HepG2 (cell line): ENCODE results near the gene ATN1. TPM values are rescaled to one million over a fixed set of nuclear protein-coding genes. Genes with fewer than 3 reads are reported as not detected.

ENCODE experiments used
- EZH2 ChIP-seq: conservative IDR thresholded peaks from 2 replicates; pipeline ENCODE4 v1.6.1; 2012; ENCODE audit warnings: mild to moderate bottlenecking, low read depth, low read length, moderate library complexity
- KMT2B ChIP-seq: IDR thresholded peaks from 2 replicates; pipeline ENCODE4 v1.6.1; 2016; ENCODE audit warnings: missing genetic modification reagents, missing compliant biosample characterization
- MED1 ChIP-seq: sonication (generic); formaldehyde crosslinking; IDR thresholded peaks from 2 replicates; pipeline ENCODE4 v1.4.0; 2020; ENCODE audit warnings: missing genetic modification reagents
- WIZ ChIP-seq: sonication (generic); formaldehyde crosslinking; IDR thresholded peaks from 2 replicates; pipeline ENCODE4 v1.5.1; 2020; ENCODE audit warnings: mild to moderate bottlenecking, missing genetic modification reagents
- ZEB1 ChIP-seq: IDR thresholded peaks from 2 replicates; pipeline ENCODE4 v1.6.1; 2012; ENCODE audit warnings: mild to moderate bottlenecking, low read depth, inconsistent platforms; ENCODE audit not compliant: insufficient replicate concordance
- ZNF468 ChIP-seq: sonication (generic); formaldehyde crosslinking; IDR thresholded peaks from 2 replicates; pipeline ENCODE4 v1.8.0; 2022; ENCODE audit warnings: mild to moderate bottlenecking, moderate library complexity, missing genetic modification reagents
- ZNF549 ChIP-seq: sonication (generic); formaldehyde crosslinking; IDR thresholded peaks from 2 replicates; pipeline ENCODE4 v1.5.0; 2020; ENCODE audit warnings: missing genetic modification reagents
- ZNF737 ChIP-seq: sonication (generic); formaldehyde crosslinking; IDR thresholded peaks from 2 replicates; pipeline ENCODE4 v1.5.0; 2020; ENCODE audit warnings: missing genetic modification reagents, mild to moderate bottlenecking, borderline replicate concordance
- polyA plus RNA-seq, 8 experiments: library from polyadenylated mRNA; depleted of rRNA in 3 of 8; stranded (reverse) in 7 of 8; unstranded in 1 of 8; fragments of >200 nt; fragmentation: Illumina TruSeq in 4 of 8; extraction: Trizol in 4 of 8; gene quantifications; 2 replicates each; pipeline versions ENCODE4 v1.2.1 to v1.2.3, GENCODE V29; 2011 to 2016; ENCODE audit warnings: low read depth in 4 of 8, missing spikeins in 1 of 8, mixed read lengths in 1 of 8; ENCODE audit not compliant: insufficient read depth in 1 of 8
- total RNA-seq, 5 experiments: library from RNA; depleted of rRNA; stranded (reverse); fragments of >200 nt; fragmentation: Illumina TruSeq; extraction: Trizol; gene quantifications; 2 replicates each; pipeline ENCODE4 v1.2.3, GENCODE V29; 2016; ENCODE audit warnings: low read depth in 1 of 5
- TF ChIP-seq, protein P1 (sequence below): sonication (generic); formaldehyde crosslinking; IDR thresholded peaks from 2 replicates; pipeline ENCODE4 v1.4.0; 2020; ENCODE audit warnings: missing genetic modification reagents, borderline replicate concordance
- TF ChIP-seq, protein P2 (sequence below): IDR thresholded peaks from 2 replicates; pipeline ENCODE4 v1.6.1; 2016; ENCODE audit warnings: low read depth, missing genetic modification reagents, missing compliant biosample characterization
- TF ChIP-seq, protein P3 (sequence below): sonication (generic); formaldehyde crosslinking; IDR thresholded peaks from 2 replicates; pipeline ENCODE4 v1.4.0; 2020; ENCODE audit warnings: missing genetic modification reagents
- TF ChIP-seq, protein P4 (sequence below): IDR thresholded peaks from 2 replicates; pipeline ENCODE4 v1.6.1; 2016; ENCODE audit warnings: missing genetic modification reagents, missing compliant biosample characterization
- TF ChIP-seq, protein P5 (sequence below): sonication (generic); formaldehyde crosslinking; IDR thresholded peaks from 2 replicates; pipeline ENCODE4 v1.5.0; 2020; ENCODE audit warnings: missing genetic modification reagents
- TF ChIP-seq, protein P6 (sequence below): sonication (generic); formaldehyde crosslinking; IDR thresholded peaks from 2 replicates; pipeline ENCODE4 v1.4.0; 2020; ENCODE audit warnings: mild to moderate bottlenecking, missing genetic modification reagents

The ATN1 gene
- total and polyA plus RNA-seq, 2 of the 13 experiments (the other 11 are each of a cell fraction or from before 2014, with no cell fraction given), result 2.1 to 8.6 TPM

DNA sequence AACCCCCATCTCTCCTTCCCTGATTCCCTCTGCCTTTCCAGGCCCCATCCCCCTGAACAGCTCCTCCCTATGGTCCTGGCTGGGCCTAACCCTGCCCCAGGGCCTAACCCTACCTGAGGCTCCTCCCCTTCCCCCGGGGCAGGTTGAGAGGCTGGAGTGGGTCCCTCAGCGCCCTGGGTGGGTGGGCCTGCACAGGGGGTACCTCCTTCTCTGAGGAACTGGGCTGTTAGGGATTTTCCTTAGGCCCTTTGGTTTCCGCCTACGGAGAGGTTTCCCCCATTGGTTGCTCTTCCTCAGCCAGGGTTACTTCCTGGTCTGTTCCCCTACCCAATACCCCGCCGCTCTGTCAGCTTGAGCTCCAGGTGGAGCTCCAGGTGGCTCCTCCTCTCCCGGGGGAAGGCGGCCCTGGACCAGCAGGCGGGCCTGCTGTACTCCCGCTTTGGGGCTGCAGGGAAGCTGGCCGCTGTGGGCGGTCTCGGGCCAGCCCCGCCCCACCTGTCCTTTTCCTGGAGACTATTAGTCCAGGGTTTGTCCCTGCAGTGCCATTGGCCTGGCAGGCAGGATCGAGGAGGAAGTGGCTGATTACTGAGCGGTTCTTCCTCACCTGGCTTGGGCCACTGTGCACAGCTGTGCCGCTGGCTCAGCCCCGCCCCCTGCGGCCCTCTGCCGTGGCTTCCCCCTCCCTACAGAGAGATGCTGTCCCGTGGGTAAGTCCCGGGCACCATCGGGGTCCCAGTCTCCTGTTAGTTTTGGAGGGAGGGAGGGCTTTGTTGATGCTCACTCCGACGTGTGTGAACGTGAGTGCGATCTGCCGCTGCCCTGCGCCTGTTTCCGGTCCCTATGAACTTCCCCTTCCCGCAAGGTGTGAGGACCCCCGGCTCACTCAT is 18.5 kb downstream of the ATN1 start (continued):
- TF ChIP-seq, protein P1, sequence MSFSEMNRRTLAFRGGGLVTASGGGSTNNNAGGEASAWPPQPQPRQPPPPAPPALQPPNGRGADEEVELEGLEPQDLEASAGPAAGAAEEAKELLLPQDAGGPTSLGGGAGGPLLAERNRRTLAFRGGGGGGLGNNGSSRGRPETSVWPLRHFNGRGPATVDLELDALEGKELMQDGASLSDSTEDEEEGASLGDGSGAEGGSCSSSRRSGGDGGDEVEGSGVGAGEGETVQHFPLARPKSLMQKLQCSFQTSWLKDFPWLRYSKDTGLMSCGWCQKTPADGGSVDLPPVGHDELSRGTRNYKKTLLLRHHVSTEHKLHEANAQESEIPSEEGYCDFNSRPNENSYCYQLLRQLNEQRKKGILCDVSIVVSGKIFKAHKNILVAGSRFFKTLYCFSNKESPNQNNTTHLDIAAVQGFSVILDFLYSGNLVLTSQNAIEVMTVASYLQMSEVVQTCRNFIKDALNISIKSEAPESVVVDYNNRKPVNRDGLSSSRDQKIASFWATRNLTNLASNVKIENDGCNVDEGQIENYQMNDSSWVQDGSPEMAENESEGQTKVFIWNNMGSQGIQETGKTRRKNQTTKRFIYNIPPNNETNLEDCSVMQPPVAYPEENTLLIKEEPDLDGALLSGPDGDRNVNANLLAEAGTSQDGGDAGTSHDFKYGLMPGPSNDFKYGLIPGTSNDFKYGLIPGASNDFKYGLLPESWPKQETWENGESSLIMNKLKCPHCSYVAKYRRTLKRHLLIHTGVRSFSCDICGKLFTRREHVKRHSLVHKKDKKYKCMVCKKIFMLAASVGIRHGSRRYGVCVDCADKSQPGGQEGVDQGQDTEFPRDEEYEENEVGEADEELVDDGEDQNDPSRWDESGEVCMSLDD (CRISPR knock-in tag), result no peak
- TF ChIP-seq MED1 (CRISPR knock-in tag) (peak; percentile 47), WIZ (CRISPR knock-in tag) (no peak), ZNF737 (CRISPR knock-in tag) (no peak), KMT2B (CRISPR knock-in tag) (peak; percentile 47; the same call in 1 of the 2 replicates), EZH2 (no peak), ZNF468 (CRISPR knock-in tag) (no peak), ZEB1 (peak; percentile 73), ZNF549 (no peak)
- TF ChIP-seq, protein P2, sequence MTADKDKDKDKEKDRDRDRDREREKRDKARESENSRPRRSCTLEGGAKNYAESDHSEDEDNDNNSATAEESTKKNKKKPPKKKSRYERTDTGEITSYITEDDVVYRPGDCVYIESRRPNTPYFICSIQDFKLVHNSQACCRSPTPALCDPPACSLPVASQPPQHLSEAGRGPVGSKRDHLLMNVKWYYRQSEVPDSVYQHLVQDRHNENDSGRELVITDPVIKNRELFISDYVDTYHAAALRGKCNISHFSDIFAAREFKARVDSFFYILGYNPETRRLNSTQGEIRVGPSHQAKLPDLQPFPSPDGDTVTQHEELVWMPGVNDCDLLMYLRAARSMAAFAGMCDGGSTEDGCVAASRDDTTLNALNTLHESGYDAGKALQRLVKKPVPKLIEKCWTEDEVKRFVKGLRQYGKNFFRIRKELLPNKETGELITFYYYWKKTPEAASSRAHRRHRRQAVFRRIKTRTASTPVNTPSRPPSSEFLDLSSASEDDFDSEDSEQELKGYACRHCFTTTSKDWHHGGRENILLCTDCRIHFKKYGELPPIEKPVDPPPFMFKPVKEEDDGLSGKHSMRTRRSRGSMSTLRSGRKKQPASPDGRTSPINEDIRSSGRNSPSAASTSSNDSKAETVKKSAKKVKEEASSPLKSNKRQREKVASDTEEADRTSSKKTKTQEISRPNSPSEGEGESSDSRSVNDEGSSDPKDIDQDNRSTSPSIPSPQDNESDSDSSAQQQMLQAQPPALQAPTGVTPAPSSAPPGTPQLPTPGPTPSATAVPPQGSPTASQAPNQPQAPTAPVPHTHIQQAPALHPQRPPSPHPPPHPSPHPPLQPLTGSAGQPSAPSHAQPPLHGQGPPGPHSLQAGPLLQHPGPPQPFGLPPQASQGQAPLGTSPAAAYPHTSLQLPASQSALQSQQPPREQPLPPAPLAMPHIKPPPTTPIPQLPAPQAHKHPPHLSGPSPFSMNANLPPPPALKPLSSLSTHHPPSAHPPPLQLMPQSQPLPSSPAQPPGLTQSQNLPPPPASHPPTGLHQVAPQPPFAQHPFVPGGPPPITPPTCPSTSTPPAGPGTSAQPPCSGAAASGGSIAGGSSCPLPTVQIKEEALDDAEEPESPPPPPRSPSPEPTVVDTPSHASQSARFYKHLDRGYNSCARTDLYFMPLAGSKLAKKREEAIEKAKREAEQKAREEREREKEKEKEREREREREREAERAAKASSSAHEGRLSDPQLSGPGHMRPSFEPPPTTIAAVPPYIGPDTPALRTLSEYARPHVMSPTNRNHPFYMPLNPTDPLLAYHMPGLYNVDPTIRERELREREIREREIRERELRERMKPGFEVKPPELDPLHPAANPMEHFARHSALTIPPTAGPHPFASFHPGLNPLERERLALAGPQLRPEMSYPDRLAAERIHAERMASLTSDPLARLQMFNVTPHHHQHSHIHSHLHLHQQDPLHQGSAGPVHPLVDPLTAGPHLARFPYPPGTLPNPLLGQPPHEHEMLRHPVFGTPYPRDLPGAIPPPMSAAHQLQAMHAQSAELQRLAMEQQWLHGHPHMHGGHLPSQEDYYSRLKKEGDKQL (CRISPR knock-in tag), result no peak
- TF ChIP-seq, protein P3, sequence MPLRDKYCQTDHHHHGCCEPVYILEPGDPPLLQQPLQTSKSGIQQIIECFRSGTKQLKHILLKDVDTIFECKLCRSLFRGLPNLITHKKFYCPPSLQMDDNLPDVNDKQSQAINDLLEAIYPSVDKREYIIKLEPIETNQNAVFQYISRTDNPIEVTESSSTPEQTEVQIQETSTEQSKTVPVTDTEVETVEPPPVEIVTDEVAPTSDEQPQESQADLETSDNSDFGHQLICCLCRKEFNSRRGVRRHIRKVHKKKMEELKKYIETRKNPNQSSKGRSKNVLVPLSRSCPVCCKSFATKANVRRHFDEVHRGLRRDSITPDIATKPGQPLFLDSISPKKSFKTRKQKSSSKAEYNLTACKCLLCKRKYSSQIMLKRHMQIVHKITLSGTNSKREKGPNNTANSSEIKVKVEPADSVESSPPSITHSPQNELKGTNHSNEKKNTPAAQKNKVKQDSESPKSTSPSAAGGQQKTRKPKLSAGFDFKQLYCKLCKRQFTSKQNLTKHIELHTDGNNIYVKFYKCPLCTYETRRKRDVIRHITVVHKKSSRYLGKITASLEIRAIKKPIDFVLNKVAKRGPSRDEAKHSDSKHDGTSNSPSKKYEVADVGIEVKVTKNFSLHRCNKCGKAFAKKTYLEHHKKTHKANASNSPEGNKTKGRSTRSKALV (CRISPR knock-in tag), result no peak
- TF ChIP-seq, protein P4, sequence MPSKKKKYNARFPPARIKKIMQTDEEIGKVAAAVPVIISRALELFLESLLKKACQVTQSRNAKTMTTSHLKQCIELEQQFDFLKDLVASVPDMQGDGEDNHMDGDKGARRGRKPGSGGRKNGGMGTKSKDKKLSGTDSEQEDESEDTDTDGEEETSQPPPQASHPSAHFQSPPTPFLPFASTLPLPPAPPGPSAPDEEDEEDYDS, result peak; percentile 91
- TF ChIP-seq, protein P5, sequence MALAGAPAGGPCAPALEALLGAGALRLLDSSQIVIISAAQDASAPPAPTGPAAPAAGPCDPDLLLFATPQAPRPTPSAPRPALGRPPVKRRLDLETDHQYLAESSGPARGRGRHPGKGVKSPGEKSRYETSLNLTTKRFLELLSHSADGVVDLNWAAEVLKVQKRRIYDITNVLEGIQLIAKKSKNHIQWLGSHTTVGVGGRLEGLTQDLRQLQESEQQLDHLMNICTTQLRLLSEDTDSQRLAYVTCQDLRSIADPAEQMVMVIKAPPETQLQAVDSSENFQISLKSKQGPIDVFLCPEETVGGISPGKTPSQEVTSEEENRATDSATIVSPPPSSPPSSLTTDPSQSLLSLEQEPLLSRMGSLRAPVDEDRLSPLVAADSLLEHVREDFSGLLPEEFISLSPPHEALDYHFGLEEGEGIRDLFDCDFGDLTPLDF (CRISPR knock-in tag), result 0 out of 2 replicates have a peak, but pooled peaks have one; percentile 41
- TF ChIP-seq, protein P6, sequence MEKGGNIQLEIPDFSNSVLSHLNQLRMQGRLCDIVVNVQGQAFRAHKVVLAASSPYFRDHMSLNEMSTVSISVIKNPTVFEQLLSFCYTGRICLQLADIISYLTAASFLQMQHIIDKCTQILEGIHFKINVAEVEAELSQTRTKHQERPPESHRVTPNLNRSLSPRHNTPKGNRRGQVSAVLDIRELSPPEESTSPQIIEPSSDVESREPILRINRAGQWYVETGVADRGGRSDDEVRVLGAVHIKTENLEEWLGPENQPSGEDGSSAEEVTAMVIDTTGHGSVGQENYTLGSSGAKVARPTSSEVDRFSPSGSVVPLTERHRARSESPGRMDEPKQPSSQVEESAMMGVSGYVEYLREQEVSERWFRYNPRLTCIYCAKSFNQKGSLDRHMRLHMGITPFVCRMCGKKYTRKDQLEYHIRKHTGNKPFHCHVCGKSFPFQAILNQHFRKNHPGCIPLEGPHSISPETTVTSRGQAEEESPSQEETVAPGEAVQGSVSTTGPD (CRISPR knock-in tag), result no peak
